ENCODE measurements around the gene BSDC1. TPM values are rescaled to one million over a fixed set of nuclear protein-coding genes. Genes with fewer than 3 reads are reported as not detected.

Gene BSDC1
- total and polyA plus RNA-seq, 4 experiments from 2014 or later = 29.7 to 112 (median 76.1) TPM

GRCh38 chr1:32386676-32387392 lies 7.4 kb downstream of the BSDC1 start:
- Mint-ChIP-seq H3K36me3 (peaks cover 22 to 50% of the 10 kb centered on the region in 2 donors), H3K4me3 (no peak overlapping the region), H3K4me1 (peaks cover 0 to 7% (median 3%) of the 10 kb centered on the region in 4 donors), H3K9me3 (no peaks in the 10 kb centered on the region), H3K27ac (peak overlapping the region in 1 of 7 donors; percentile 6), H3K27me3 (no peaks in the 10 kb centered on the region)
- Histone ChIP-seq H3K4me3 (ENCODE audit: low read length in 2 of 2) (no peak overlapping the region), H3K27ac (ENCODE audit: low read depth, low read length) (no peak overlapping the region), H3K36me3 (ENCODE audit: insufficient read depth, low read length) (peaks cover 72% of the 10 kb centered on the region), H3K9me3 (ENCODE audit: control insufficient read depth in 1 of 2, low read length in 2 of 2) (no peaks in the 10 kb centered on the region), H3K27me3 (ENCODE audit: insufficient read depth, low read length) (no peaks in the 10 kb centered on the region), H3K4me1 (ENCODE audit: insufficient read depth, low read length) (peaks cover 18% of the 10 kb centered on the region)
- intact Hi-C loops (cut with micrococcal nuclease) = no loop called here
- ChIA-PET CTCF (ENCODE audit: partially characterized antibody) (interaction anchor here (1.4 to 4.0 kb wide), 4 partner anchors 11 to 171 kb away, joined by 4 to 12 read pairs (median 6); no protein-coding TSS in a partner anchor), POLR2A (ENCODE audit: partially characterized antibody) (no interaction called here)
- DNase-seq = no peak

GRCh38 chr1:32380057-32380456 lies 14.2 kb downstream of the BSDC1 start:
- H3K36me3 ChIP-seq (ENCODE audit: insufficient read depth, low read length) = peaks cover 89% of the 10 kb centered on the region
- H3K4me1 ChIP-seq (ENCODE audit: insufficient read depth, low read length) = no peaks in the 10 kb centered on the region
- Mint-ChIP-seq H3K4me1 (no peaks in the 10 kb centered on the region), H3K4me3 (no peak overlapping the region), H3K27ac (peak overlapping the region in 2 of 7 donors; percentile 29 to 72), H3K27me3 (no peaks in the 10 kb centered on the region), H3K9me3 (no peaks in the 10 kb centered on the region), H3K36me3 (peaks cover 56 to 87% of the 10 kb centered on the region in 2 donors)
- no peaks in the 10 kb centered on the region for H3K9me3 ChIP-seq (ENCODE audit: control insufficient read depth in 1 of 2, low read length in 2 of 2)
- no peak overlapping the region for H3K27ac ChIP-seq (ENCODE audit: low read depth, low read length)
- H3K27me3 ChIP-seq (ENCODE audit: insufficient read depth, low read length) = no peaks in the 10 kb centered on the region
- intact Hi-C loops (cut with micrococcal nuclease) = no loop called here
- H3K4me3 ChIP-seq (ENCODE audit: low read length in 2 of 2) = no peak overlapping the region
- no peak for DNase-seq
- POLR2A ChIA-PET (ENCODE audit: partially characterized antibody) = no interaction called here
- CTCF ChIA-PET (ENCODE audit: partially characterized antibody) = interaction anchor here (0.9 kb wide), 1 partner anchor 33 kb away, joined by 3 read pairs; no protein-coding TSS in a partner anchor

DNA sequence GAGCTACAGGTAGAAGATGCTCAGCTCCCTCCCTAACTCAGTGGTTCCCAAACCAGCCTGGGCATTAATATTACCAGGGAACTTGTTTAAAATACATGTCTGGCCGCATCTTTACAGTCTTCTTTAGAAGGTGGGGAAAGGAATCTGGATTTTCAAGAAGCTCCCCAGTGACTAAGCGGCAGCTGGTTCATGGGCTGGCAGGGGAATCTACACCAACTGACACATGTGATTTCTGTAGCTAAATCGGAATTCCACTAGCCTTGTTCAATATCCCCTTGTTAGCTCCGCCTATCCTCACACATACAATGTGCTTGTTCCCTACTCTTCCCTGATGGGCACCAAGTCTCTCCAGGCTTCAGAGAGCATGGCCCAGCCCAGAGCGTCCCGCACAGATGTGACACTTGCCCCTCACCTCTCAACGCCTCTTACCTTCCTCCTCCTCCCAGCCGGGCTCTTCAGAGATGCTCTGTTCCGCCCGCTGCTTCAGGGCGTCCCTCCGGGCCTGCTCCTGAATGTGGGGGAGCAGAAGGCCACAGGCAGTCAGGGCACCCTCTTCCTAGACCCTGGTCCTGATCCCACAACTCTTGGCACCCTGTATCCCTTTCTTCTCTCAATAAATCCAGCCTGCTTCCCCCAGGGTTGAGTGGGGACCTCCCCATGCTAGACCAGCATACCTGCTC lies 16.6 kb downstream of the BSDC1 start:
- peaks cover 41 to 82% of the 10 kb centered on the region in 2 donors for H3K36me3 Mint-ChIP-seq
- ChIA-PET POLR2A (ENCODE audit: partially characterized antibody) (interaction anchor here (1.4 to 1.9 kb wide), 2 partner anchors 17 to 86 kb away, joined by 3 to 4 read pairs; partner anchors contain the start of gene BSDC1), CTCF (ENCODE audit: partially characterized antibody) (interaction anchor here (1.6 to 2.1 kb wide), 2 partner anchors 129 to 162 kb away, joined by 6 to 14 read pairs; no protein-coding TSS in a partner anchor)

DNA sequence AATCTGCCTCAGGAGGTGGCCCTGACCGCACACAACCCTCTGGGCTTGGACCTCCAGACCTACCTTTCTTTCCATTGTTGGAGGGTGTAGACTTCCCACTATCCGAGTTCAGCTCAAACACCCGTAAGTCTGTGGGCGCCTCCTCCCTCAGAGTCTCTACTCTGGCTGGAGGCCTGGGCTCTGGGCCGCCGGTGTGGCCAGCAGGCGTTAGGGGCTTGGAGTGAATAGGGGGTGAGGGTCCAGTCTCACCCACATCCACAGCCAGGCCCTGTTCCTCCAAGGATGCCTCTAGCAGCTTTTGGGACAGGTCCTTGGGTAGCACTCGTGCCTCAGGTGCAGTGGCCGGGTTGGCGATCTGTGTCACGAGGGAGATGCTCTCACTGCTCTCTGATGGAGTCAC lies 18.0 kb downstream of the BSDC1 start:
- Histone ChIP-seq H3K9me3 (ENCODE audit: control insufficient read depth in 1 of 2, low read length in 2 of 2) (no peaks in the 10 kb centered on the region), H3K4me1 (ENCODE audit: insufficient read depth, low read length) (peaks cover 15% of the 10 kb centered on the region), H3K27ac (ENCODE audit: low read depth, low read length) (no peak overlapping the region), H3K36me3 (ENCODE audit: insufficient read depth, low read length) (peaks cover 76% of the 10 kb centered on the region), H3K27me3 (ENCODE audit: insufficient read depth, low read length) (no peaks in the 10 kb centered on the region), H3K4me3 (ENCODE audit: low read length in 2 of 2) (no peak overlapping the region)
- intact Hi-C loops (cut with micrococcal nuclease) = no loop called here
- H3K4me3 Mint-ChIP-seq = no peak overlapping the region
- POLR2A ChIA-PET (ENCODE audit: partially characterized antibody) = interaction anchor here (1.4 to 1.9 kb wide), 2 partner anchors 18 to 85 kb away, joined by 3 to 4 read pairs; partner anchors contain the start of gene BSDC1
- CTCF ChIA-PET (ENCODE audit: partially characterized antibody) = interaction anchor here (0.6 to 2.1 kb wide), 4 partner anchors 11 to 506 kb away, joined by 3 to 14 read pairs (median 5); no protein-coding TSS in a partner anchor
- peaks cover 41 to 82% of the 10 kb centered on the region in 2 donors for H3K36me3 Mint-ChIP-seq
- H3K4me1 Mint-ChIP-seq = peaks cover 13 to 22% (median 19%) of the 10 kb centered on the region in 4 donors
- H3K27me3 Mint-ChIP-seq = no peaks in the 10 kb centered on the region
- no peak for DNase-seq
- H3K9me3 Mint-ChIP-seq = no peaks in the 10 kb centered on the region
- H3K27ac Mint-ChIP-seq = peak overlapping the region in 1 of 7 donors; percentile 11

More for the DNA sequence above, 16.6 kb downstream of the BSDC1 start:
- H3K4me1 Mint-ChIP-seq = peaks cover 1 to 8% (median 7%) of the 10 kb centered on the region in 4 donors
- Histone ChIP-seq H3K4me1 (ENCODE audit: insufficient read depth, low read length) (peaks cover 2% of the 10 kb centered on the region), H3K27me3 (ENCODE audit: insufficient read depth, low read length) (no peaks in the 10 kb centered on the region), H3K36me3 (ENCODE audit: insufficient read depth, low read length) (peaks cover 90% of the 10 kb centered on the region), H3K27ac (ENCODE audit: low read depth, low read length) (no peak overlapping the region), H3K4me3 (ENCODE audit: low read length in 2 of 2) (no peak overlapping the region), H3K9me3 (ENCODE audit: control insufficient read depth in 1 of 2, low read length in 2 of 2) (no peaks in the 10 kb centered on the region)
- H3K27ac Mint-ChIP-seq = peak overlapping the region in 2 of 7 donors; percentile 13 to 53
- no peaks in the 10 kb centered on the region for H3K27me3 Mint-ChIP-seq
- intact Hi-C loops (cut with micrococcal nuclease) = no loop called here
- no peaks in the 10 kb centered on the region for H3K9me3 Mint-ChIP-seq
- H3K4me3 Mint-ChIP-seq = no peak overlapping the region
- no peak for DNase-seq

- H3K36me3 Mint-ChIP-seq = peaks cover 30 to 68% of the 10 kb centered on the region in 2 donors
- no peaks in the 10 kb centered on the region for H3K9me3 ChIP-seq (ENCODE audit: control insufficient read depth in 1 of 2, low read length in 2 of 2)
- peaks cover 57% of the 10 kb centered on the region for H3K36me3 ChIP-seq (ENCODE audit: insufficient read depth, low read length)
- peaks cover 13 to 22% (median 20%) of the 10 kb centered on the region in 4 donors for H3K4me1 Mint-ChIP-seq
- ChIA-PET POLR2A (ENCODE audit: partially characterized antibody) (no interaction called here), CTCF (ENCODE audit: partially characterized antibody) (interaction anchor here (1.1 to 2.1 kb wide), 2 partner anchors 14 to 173 kb away, joined by 3 to 7 read pairs; no protein-coding TSS in a partner anchor)
- H3K9me3 Mint-ChIP-seq = no peaks in the 10 kb centered on the region
- H3K27ac ChIP-seq (ENCODE audit: low read depth, low read length) = no peak overlapping the region
- no peak overlapping the region for H3K4me3 ChIP-seq (ENCODE audit: low read length in 2 of 2)
- no peaks in the 10 kb centered on the region for H3K27me3 Mint-ChIP-seq
- no peak overlapping the region for H3K27ac Mint-ChIP-seq
- no peak for DNase-seq
- H3K4me1 ChIP-seq (ENCODE audit: insufficient read depth, low read length) = peaks cover 15% of the 10 kb centered on the region
- no peaks in the 10 kb centered on the region for H3K27me3 ChIP-seq (ENCODE audit: insufficient read depth, low read length)
- intact Hi-C loops (cut with micrococcal nuclease) = loop anchor here (5.0 kb wide), 1 partner anchor 82 kb away; the partner anchor contains the start of gene HDAC1
- no peak overlapping the region for H3K4me3 Mint-ChIP-seq
These were observed 20.1 kb downstream of the BSDC1 start for GRCh38 chr1:32373996-32374592.

- Histone ChIP-seq H3K9me3 (ENCODE audit: control insufficient read depth in 1 of 2, low read length in 2 of 2) (no peaks in the 10 kb centered on the region), H3K4me3 (ENCODE audit: low read length in 2 of 2) (no peak overlapping the region), H3K36me3 (ENCODE audit: insufficient read depth, low read length) (peaks cover 55% of the 10 kb centered on the region), H3K4me1 (ENCODE audit: insufficient read depth, low read length) (peaks cover 15% of the 10 kb centered on the region), H3K27ac (ENCODE audit: low read depth, low read length) (no peak overlapping the region), H3K27me3 (ENCODE audit: insufficient read depth, low read length) (no peaks in the 10 kb centered on the region)
- Mint-ChIP-seq H3K9me3 (no peaks in the 10 kb centered on the region), H3K27ac (peak overlapping the region in 6 of 7 donors; percentile 10 to 80 (median 47)), H3K36me3 (peaks cover 14 to 64% of the 10 kb centered on the region in 2 donors), H3K4me1 (peaks cover 13 to 22% (median 20%) of the 10 kb centered on the region in 4 donors), H3K4me3 (peak overlapping the region in 4 of 8 donors; percentile 5 to 36 (median 16)), H3K27me3 (no peaks in the 10 kb centered on the region)
- ChIA-PET CTCF (ENCODE audit: partially characterized antibody) (interaction anchor here (0.7 to 5.0 kb wide), 25 partner anchors 9 to 217 kb away, joined by 3 to 87 read pairs (median 4); partner anchors contain the start of genes BSDC1, CCDC28B, FAM167B and MARCKSL1), POLR2A (ENCODE audit: partially characterized antibody) (interaction anchor here (0.9 to 2.5 kb wide), 22 partner anchors 13 to 264 kb away, joined by 3 to 26 read pairs (median 4); partner anchors contain the start of genes BSDC1, CCDC28B, KPNA6 and MARCKSL1)
- intact Hi-C loops (cut with micrococcal nuclease) = loop anchor here (1.0 to 5.0 kb wide), 4 partner anchors 37 to 157 kb away; partner anchors contain the start of gene HDAC1
- DNase-seq = peak; percentile 74 to 86 (median 77)
These were observed 22.0 kb downstream of the BSDC1 start for GRCh38 chr1:32372149-32372756.
